ENCODE measurements around the gene TDRD6. TPM values are rescaled to one million over a fixed set of nuclear protein-coding genes. Genes with fewer than 3 reads are reported as not detected.
A peak's percentile ranks its signal among the peaks of the same experiment; 100 is the strongest.

The TDRD6 gene
- total and polyA plus RNA-seq, 7 donors, result 0.04 to 0.45 (median 0.20) TPM

DNA sequence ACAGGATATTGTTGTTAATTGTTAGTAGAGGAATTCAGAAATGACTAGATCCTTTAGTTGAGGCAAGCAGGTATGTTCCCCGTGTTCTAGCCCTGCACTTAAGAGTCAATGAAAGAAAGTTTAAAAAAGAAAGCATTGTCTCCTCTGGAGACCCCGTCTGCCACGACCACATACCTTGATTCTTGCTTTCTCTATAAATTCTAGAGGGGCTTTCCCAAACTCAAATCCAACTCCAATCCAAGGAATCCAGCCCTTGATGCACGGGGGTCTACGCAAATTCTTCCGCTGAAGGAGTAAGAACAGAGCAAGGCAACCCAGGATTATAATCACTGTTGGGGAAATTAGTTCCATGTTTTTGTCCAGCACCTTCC, 35.5 kb upstream of the TDRD6 start:
- ATAC-seq, result no peak
- Histone ChIP-seq H3K27me3 (ENCODE audit: insufficient read depth in 3 of 3, low read length in 2 of 3) (no peaks in the 10 kb centered on the region), H3K36me3 (ENCODE audit: insufficient read depth in 1 of 2, low read depth in 1 of 2) (peaks cover 0 to 12% of the 10 kb centered on the region in 2 donors), H3K4me3 (peak overlapping the region; percentile 97), H3K27ac (peak overlapping the region; percentile 90), H3K4me1 (peaks cover 16% of the 10 kb centered on the region), H3K9me3 (no peaks in the 10 kb centered on the region)
- intact Hi-C loops (cut with DNase I), result no loop called here
- WGBS, 3 donors, result 0 to 6% (median 2%) methylated on average over 6 of the region's 6 CpGs
- TF ChIP-seq, protein P1, sequence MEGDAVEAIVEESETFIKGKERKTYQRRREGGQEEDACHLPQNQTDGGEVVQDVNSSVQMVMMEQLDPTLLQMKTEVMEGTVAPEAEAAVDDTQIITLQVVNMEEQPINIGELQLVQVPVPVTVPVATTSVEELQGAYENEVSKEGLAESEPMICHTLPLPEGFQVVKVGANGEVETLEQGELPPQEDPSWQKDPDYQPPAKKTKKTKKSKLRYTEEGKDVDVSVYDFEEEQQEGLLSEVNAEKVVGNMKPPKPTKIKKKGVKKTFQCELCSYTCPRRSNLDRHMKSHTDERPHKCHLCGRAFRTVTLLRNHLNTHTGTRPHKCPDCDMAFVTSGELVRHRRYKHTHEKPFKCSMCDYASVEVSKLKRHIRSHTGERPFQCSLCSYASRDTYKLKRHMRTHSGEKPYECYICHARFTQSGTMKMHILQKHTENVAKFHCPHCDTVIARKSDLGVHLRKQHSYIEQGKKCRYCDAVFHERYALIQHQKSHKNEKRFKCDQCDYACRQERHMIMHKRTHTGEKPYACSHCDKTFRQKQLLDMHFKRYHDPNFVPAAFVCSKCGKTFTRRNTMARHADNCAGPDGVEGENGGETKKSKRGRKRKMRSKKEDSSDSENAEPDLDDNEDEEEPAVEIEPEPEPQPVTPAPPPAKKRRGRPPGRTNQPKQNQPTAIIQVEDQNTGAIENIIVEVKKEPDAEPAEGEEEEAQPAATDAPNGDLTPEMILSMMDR (IDR thresholded peaks at IDR 0.05), result no peak
- no peak for DNase-seq

DNA sequence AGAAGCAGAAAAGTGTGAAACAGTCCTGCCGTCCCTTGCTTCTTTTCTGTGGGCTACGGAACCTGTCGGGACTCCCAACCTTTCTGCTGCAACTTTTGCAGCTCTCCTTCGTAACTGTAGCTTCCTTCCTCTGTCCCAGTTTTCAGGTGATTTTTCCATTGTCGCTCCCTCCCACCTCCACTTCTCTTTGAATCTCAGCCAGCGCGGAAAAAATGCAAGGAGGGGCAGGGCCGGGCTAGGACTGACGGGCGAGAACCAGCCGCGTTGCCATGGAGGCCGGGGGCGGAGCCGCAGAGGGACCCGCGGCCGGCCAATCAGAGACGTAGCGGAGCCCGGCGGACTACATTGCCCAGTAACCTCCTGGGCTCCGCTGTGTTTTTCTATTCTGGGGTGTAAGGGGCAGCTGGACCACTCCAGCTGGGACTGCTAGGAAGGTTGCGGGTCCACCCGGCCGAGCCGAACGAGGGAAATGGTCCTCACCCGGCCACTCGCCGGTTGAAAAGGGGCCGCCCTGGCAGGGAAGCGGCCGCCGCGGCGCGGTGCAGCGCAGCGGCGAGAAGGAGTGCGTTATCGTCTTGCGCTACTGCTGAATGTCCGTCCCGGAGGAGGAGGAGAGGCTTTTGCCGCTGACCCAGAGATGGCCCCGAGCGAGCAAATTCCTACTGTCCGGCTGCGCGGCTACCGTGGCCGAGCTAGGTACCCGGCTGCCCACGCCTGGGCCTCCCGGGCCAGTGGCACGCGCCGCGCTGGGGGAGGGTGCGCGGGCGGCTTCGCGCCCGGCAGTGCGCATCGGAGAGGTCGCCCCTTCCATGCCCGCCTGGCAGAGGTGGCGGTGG, 34.9 kb upstream of the TDRD6 start, which contains the start of the genes CYP39A1 and SLC25A27:
CYP39A1 (minus strand) TSS at position 216 of the 836 bp plus-strand sequence. CDS start 236 bp downstream, outside the sequence.
SLC25A27 (plus strand) TSS at position 373 of the 836 bp plus-strand sequence; CDS start at position 591, 218 bp downstream.
- peak within 1 kb of the TSS; percentile 90 for H3K27ac ChIP-seq
- ATAC-seq (peak; percentile 99 to 100 (median 100)), DNase-seq (peak; percentile 92 to 95)
- H3K9me3 ChIP-seq, result no peaks in the 10 kb centered on the region
- peaks cover 0 to 16% of the 10 kb centered on the region in 2 donors for H3K36me3 ChIP-seq (ENCODE audit: insufficient read depth in 1 of 2, low read depth in 1 of 2)
- H3K4me3 ChIP-seq, result peak within 1 kb of the TSS; percentile 97
- TF ChIP-seq, protein P1 (IDR thresholded peaks at IDR 0.05), result no peak
- 0 to 1% (median 0%) methylated on average over 56 to 72 of the region's 72 CpGs for WGBS, 3 donors
- intact Hi-C loops (cut with DNase I), result no loop called here
- no peaks in the 10 kb centered on the region for H3K27me3 ChIP-seq (ENCODE audit: insufficient read depth in 3 of 3, low read length in 2 of 3)
- peaks cover 16% of the 10 kb centered on the region for H3K4me1 ChIP-seq

GRCh38 chr6:46653439-46654195, 34.1 kb upstream of the TDRD6 start:
- Histone ChIP-seq H3K27me3 (ENCODE audit: insufficient read depth in 3 of 3, low read length in 2 of 3) (no peaks in the 10 kb centered on the region), H3K4me3 (peak overlapping the region; percentile 97), H3K4me1 (peaks cover 16% of the 10 kb centered on the region), H3K9me3 (no peaks in the 10 kb centered on the region), H3K36me3 (ENCODE audit: insufficient read depth in 1 of 2, low read depth in 1 of 2) (peaks cover 0 to 24% of the 10 kb centered on the region in 2 donors), H3K27ac (peak overlapping the region; percentile 90)
- TF ChIP-seq, protein P1 (IDR thresholded peaks at IDR 0.05), result no peak
- ATAC-seq (peak in 1 of 4 donors; percentile 9), DNase-seq (no peak)
- intact Hi-C loops (cut with DNase I), result no loop called here
- 15 to 21% (median 17%) methylated on average over 10 of the region's 10 CpGs for WGBS, 3 donors

DNA sequence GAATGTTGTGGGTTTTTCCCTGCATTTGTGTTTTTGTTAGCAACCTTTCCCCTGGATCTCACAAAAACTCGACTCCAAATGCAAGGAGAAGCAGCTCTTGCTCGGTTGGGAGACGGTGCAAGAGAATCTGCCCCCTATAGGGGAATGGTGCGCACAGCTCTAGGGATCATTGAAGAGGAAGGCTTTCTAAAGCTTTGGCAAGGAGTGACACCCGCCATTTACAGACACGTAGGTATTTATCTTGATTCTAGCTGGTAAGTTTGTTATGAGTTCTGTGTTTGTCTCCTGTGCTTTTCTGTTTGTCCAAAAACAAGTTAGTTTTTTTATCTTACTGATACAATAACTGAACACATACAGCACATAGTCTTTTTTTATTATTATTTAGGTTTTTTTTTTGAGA, 31.9 kb upstream of the TDRD6 start:
- WGBS, 3 donors, result 75 to 80% (median 79%) methylated on average over 6 of the region's 6 CpGs
- intact Hi-C loops (cut with DNase I), result no loop called here
- H3K4me3 ChIP-seq, result no peak overlapping the region
- no peak for DNase-seq
- H3K9me3 ChIP-seq, result no peaks in the 10 kb centered on the region
- no peaks in the 10 kb centered on the region for H3K27me3 ChIP-seq (ENCODE audit: insufficient read depth in 3 of 3, low read length in 2 of 3)
- H3K27ac ChIP-seq, result no peak overlapping the region
- TF ChIP-seq, protein P1 (IDR thresholded peaks at IDR 0.05), result peak; percentile 10
- peaks cover 14% of the 10 kb centered on the region for H3K4me1 ChIP-seq
- H3K36me3 ChIP-seq (ENCODE audit: insufficient read depth in 1 of 2, low read depth in 1 of 2), result peaks cover 0 to 45% of the 10 kb centered on the region in 2 donors
- no peak for ATAC-seq

Measured in psoas muscle (tissue), 8 donors.